Type B pancreatic cell (in vitro differentiated cells): ENCODE results near the gene TSSK3. TPM values are rescaled to one million over a fixed set of nuclear protein-coding genes. Genes with fewer than 3 reads are reported as not detected.
A peak's percentile ranks its signal among the peaks of the same experiment; 100 is the strongest.

Experiments used
- DNase-seq: peaks from one replicate; pipeline ENCODE4 v3.0.0; 2021; ENCODE audit warnings: mixed read lengths; ENCODE audit not compliant: unreplicated experiment; ENCODE audit errors: extremely low spot score
- H3K27ac Mint-ChIP-seq: 2 replicates; pipeline ENCODE4 v1.8.0; 2021; ENCODE audit warnings: mild to moderate bottlenecking, mixed read lengths
- H3K27me3 Mint-ChIP-seq: 2 replicates; pipeline ENCODE4 v1.8.0; 2021; ENCODE audit warnings: mixed read lengths
- H3K36me3 Mint-ChIP-seq: 2 replicates; pipeline ENCODE4 v1.8.0; 2021; ENCODE audit warnings: mixed read lengths
- H3K4me1 Mint-ChIP-seq: one replicate; pipeline ENCODE4 v1.8.0; 2021; ENCODE audit warnings: mixed read lengths; ENCODE audit not compliant: unreplicated experiment
- H3K4me3 Mint-ChIP-seq: 2 replicates; pipeline ENCODE4 v1.8.0; 2021; ENCODE audit warnings: mild to moderate bottlenecking, mixed read lengths
- H3K9me3 Mint-ChIP-seq: 2 replicates; pipeline ENCODE4 v1.8.0; 2021; ENCODE audit warnings: mixed read lengths
- total RNA-seq: library from RNA; stranded (reverse); gene quantifications from 2 replicates; pipeline ENCODE4 v1.2.1, GENCODE V29; 2021; ENCODE audit warnings: low replicate concordance
- TF ChIP-seq, protein P1 (sequence below): fragments of 200-600 bp; sonication (generic); conservative IDR thresholded peaks from 2 replicates; pipeline ENCODE4 v1.5.0; 2021; ENCODE audit warnings: antibody characterized with exemption, mild to moderate bottlenecking

Gene TSSK3
- total RNA-seq, 1 donor from 2014 or later: 3.8 TPM

DNA sequence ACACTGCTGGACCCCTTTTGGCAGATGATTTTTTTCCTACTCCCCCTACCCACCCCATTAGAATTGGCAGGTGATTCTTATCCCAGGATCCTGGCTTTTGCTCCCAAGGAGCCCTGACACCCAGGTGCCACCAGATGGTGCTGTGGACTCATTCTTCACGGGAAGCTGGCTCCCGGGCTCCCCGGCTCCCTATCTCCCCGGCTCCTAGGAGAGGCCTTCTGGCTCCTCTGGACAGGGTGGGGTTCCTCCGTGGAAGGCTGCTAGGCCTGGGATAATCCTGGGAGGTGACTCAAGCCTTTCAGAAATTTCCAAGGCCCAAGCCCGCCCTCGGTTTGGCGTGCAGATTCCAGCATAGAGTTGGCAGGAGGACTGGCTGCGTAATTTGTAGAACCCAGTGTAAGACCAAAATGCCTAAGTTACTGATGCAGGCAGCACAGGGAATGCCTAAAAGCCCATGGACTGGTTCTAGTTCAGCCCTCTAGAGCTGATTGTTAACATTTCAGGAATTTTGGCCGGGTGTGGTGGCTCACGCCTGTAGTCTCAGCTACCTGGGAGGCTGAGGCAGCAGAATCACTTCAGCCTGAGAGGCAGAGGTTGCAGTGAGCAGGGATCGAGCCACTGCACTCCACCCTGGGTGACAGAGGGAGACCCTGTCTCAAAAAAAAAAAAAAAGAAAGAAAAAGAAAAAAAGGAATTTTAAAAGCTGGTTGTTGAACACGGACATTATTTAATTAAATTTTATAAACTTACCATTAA lies 38.7 kb downstream of the TSSK3 start:
- peak; percentile 86 for DNase-seq
- Mint-ChIP-seq H3K27ac (peak overlapping the region; percentile 6), H3K27me3 (no peaks in the 10 kb centered on the region), H3K9me3 (no peaks in the 10 kb centered on the region), H3K4me1 (peaks cover 5% of the 10 kb centered on the region), H3K36me3 (peaks cover 5% of the 10 kb centered on the region), H3K4me3 (peak overlapping the region; percentile 68)
- TF ChIP-seq, protein P1, sequence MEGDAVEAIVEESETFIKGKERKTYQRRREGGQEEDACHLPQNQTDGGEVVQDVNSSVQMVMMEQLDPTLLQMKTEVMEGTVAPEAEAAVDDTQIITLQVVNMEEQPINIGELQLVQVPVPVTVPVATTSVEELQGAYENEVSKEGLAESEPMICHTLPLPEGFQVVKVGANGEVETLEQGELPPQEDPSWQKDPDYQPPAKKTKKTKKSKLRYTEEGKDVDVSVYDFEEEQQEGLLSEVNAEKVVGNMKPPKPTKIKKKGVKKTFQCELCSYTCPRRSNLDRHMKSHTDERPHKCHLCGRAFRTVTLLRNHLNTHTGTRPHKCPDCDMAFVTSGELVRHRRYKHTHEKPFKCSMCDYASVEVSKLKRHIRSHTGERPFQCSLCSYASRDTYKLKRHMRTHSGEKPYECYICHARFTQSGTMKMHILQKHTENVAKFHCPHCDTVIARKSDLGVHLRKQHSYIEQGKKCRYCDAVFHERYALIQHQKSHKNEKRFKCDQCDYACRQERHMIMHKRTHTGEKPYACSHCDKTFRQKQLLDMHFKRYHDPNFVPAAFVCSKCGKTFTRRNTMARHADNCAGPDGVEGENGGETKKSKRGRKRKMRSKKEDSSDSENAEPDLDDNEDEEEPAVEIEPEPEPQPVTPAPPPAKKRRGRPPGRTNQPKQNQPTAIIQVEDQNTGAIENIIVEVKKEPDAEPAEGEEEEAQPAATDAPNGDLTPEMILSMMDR: peak; percentile 94

DNA sequence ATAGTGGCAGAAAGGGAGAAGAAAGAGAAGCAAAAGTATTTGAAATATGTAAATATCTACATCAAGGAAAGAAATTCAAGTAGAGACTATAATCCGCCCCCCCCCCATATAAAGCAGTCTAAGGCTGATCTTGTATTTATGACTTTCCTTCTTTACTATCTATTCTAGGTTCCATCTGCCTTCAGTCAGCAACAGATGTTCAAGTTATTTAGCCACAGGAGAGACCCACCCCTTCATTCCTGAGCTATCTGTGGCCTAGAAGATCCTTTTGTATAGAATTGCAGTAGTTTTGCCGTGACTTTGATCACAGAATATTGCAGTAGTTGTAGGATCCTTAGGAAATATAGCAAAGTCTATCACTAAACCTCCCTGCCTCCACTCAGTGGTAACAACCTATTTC lies 42.6 kb downstream of the TSSK3 start:
- Mint-ChIP-seq H3K4me3 (no peak overlapping the region), H3K4me1 (peaks cover 5% of the 10 kb centered on the region), H3K36me3 (no peaks in the 10 kb centered on the region), H3K9me3 (no peaks in the 10 kb centered on the region), H3K27ac (no peak overlapping the region), H3K27me3 (no peaks in the 10 kb centered on the region)
- no peak for DNase-seq
- TF ChIP-seq, protein P1: no peak

DNA sequence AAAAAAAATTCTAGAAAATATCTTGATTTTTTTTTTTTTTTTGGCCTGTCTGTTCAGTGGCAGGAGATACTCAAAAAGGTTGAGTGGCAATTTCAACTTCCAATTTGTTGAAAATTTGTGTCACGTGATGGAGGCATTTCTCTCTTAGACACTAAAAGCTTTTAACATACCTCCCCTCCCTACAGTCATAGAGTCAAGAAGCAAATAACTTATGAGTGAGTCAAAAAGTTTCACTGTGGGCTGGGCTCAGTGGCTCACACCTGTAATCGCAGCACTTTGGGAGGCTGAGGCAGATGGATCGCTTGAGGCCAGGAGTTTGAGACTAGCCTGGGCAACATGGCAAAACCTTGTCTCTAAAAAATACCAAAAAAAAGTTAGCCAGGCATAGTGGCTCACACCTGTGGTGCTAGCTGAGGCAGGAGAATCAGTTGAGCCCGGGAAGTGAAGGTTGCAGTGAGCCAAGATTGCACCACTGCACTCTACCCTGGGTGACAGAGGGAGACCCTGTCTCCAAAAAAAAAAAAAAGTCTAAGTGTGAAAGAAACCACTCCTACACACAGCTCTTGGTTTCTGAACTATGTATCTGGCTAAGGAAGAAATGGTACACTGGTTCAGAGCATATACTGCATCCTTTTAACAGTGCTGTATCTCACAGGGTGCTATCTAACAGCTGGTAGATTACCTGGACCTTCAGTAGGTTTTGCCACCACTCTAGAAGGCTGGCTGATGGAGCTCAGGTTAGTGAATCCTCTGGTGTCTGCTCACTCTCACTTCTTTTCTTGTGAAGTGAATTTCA lies 43.5 kb downstream of the TSSK3 start:
- Mint-ChIP-seq H3K4me3 (no peak overlapping the region), H3K27ac (no peak overlapping the region)
- TF ChIP-seq, protein P1: no peak

DNA sequence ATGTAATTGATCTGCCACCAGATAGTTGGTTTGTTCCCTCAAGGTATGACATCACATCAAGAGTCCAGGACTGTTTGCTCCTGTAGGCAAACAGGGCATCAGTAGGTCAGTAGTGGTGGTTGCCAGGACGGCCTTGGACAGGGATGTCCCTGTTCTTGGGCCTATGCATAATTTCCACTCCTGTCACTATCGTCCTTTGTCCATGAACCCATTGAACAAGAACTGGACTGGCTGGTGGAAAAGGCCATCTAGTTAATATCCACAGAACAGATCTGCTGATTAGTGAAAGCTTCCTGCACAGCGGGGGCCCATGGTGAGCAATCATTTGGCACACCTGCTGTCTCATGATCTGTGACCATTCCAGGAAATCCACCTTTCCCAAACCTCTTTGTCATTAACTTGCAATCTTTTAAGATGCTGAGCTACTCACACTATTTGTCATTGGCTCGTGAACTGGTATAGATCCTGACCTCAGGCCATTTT lies 44.3 kb downstream of the TSSK3 start:
- no peak overlapping the region for H3K27ac Mint-ChIP-seq
- no peaks in the 10 kb centered on the region for H3K9me3 Mint-ChIP-seq
- no peak for DNase-seq
- H3K4me3 Mint-ChIP-seq: no peak overlapping the region
- no peaks in the 10 kb centered on the region for H3K4me1 Mint-ChIP-seq
- H3K27me3 Mint-ChIP-seq: peaks cover under 1% of the 10 kb centered on the region
- TF ChIP-seq, protein P1: no peak
- no peaks in the 10 kb centered on the region for H3K36me3 Mint-ChIP-seq

More for the DNA sequence above, 43.5 kb downstream of the TSSK3 start:
- Mint-ChIP-seq H3K9me3 (no peaks in the 10 kb centered on the region), H3K36me3 (no peaks in the 10 kb centered on the region), H3K27me3 (no peaks in the 10 kb centered on the region), H3K4me1 (peaks cover 2% of the 10 kb centered on the region)
- DNase-seq: no peak

DNA sequence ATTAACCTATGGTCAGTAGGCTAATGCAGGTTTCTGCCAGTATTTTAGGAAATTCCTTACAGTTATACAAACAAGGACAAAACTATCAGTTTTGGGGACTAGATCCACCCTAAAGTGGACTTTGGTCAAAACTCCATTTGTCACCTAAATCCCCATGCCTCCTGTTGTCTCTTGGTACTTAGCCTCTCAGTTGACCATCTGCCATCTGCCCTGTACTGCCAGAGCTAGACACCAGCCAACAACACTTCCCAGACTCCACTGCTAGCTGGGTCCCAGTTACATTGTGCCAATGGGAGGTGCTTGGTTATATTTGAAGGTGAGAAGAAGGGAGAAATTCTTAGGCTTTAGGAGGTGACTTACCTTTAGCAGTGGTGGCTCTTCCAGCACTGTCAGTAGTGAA lies 48.9 kb downstream of the TSSK3 start:
- peaks cover 9% of the 10 kb centered on the region for H3K9me3 Mint-ChIP-seq
- DNase-seq: no peak
- peaks cover 7% of the 10 kb centered on the region for H3K27me3 Mint-ChIP-seq
- TF ChIP-seq, protein P1: no peak
- H3K27ac Mint-ChIP-seq: no peak overlapping the region
- H3K4me1 Mint-ChIP-seq: no peaks in the 10 kb centered on the region
- H3K4me3 Mint-ChIP-seq: no peak overlapping the region
- no peaks in the 10 kb centered on the region for H3K36me3 Mint-ChIP-seq
